Endothelial cell of umbilical vein (primary cell): Measurements from ENCODE around the gene ACD. TPM values are rescaled to one million over a fixed set of nuclear protein-coding genes. Genes with fewer than 3 reads are reported as not detected.

Experiments
- BruUV-seq: library from RNA; stranded (reverse); fragments of 400-500 nt; replicated peaks from 2 replicates; lab custom pipeline; 2021; lab: Mats Ljungman, UMichigan
- CTCF ChIA-PET: fragments of 300-600, 350-600 bp; sonication (Branson Sonifier 250); formaldehyde crosslinking; loops from one replicate; lab custom pipeline; 2021; ENCODE audit warnings: antibody characterized with exemption, inconsistent platforms; lab: Charles Lee
- POLR2A ChIA-PET: fragments of 300-600, 350-600 bp; sonication (Branson Sonifier 250); formaldehyde crosslinking; loops from one replicate; lab custom pipeline; 2021; ENCODE audit warnings: antibody characterized with exemption, inconsistent platforms; lab: Charles Lee
- DNase-seq: peaks from one replicate; pipeline ENCODE4 v3.0.0-alpha.2; 2011; ENCODE audit warnings: low read depth, low spot score
- FAIRE-seq: peaks from 2 replicates; lab custom pipeline; 2011; peaks lifted over from hg19 to GRCh38; lab: Jason Lieb, UNC
- H2AFZ ChIP-seq: 2 replicates; pipeline ENCODE4 v1.6.0; 2012; ENCODE audit warnings: low read depth, low read length, control low read depth, inconsistent platforms
- H3K27ac ChIP-seq: 2 replicates; pipeline ENCODE4 v1.5.1; 2011; ENCODE audit warnings: low read depth, mild to moderate bottlenecking, control low read depth, low read length, moderate library complexity; ENCODE audit not compliant: insufficient read depth
- H3K27me3 ChIP-seq, 2 experiments: 2 replicates each; pipeline versions ENCODE4 v1.6.0 to v1.6.1; 2011; ENCODE audit warnings: low read length in 2 of 2, mixed read lengths in 1 of 2; ENCODE audit not compliant: control insufficient read depth in 2 of 2, insufficient read depth in 2 of 2
- H3K36me3 ChIP-seq, 2 experiments: 2 replicates in 1 of 2; 3 replicates in 1 of 2; pipeline ENCODE4 v1.5.1; 2011; ENCODE audit warnings: low read length in 2 of 2, mild to moderate bottlenecking in 1 of 2, moderate library complexity in 1 of 2; ENCODE audit not compliant: control insufficient read depth in 2 of 2, insufficient read depth in 2 of 2; ENCODE audit errors: extremely low read depth in 1 of 2
- H3K4me1 ChIP-seq: 3 replicates; pipeline ENCODE4 v1.5.1; 2011; ENCODE audit warnings: mild to moderate bottlenecking, low read length; ENCODE audit not compliant: control insufficient read depth, insufficient read depth; ENCODE audit errors: extremely low read depth
- H3K4me2 ChIP-seq: 2 replicates; pipeline ENCODE4 v1.6.1; 2011; ENCODE audit warnings: low read length, control low read depth, mixed read lengths; ENCODE audit not compliant: insufficient read depth
- H3K4me3 ChIP-seq, 3 experiments: fragments of 200-600 bp in 1 of 3; sonication (generic), shearing (Covaris generic) in 1 of 3; replicated peaks in 1 of 3; 2 replicates each; pipeline ENCODE4 v1.5.1; 2011 to 2016; ENCODE audit warnings: control low read depth in 3 of 3, low read length in 3 of 3, mild to moderate bottlenecking in 2 of 3, inconsistent platforms in 1 of 3, low read depth in 1 of 3, moderate library complexity in 1 of 3; ENCODE audit not compliant: insufficient read depth in 1 of 3
- H3K79me2 ChIP-seq: 2 replicates; pipeline ENCODE4 v1.6.0; 2012; ENCODE audit warnings: low read length, inconsistent platforms; ENCODE audit not compliant: control insufficient read depth, insufficient read depth
- H3K9ac ChIP-seq: replicated peaks from 2 replicates; pipeline ENCODE3; 2011; ENCODE audit warnings: low read length, control low read depth; ENCODE audit not compliant: insufficient read depth; ENCODE audit errors: extremely low read depth
- H3K9me1 ChIP-seq: replicated peaks from 3 replicates; pipeline ENCODE4 v1.6.0; 2011; ENCODE audit warnings: mild to moderate bottlenecking, low read length; ENCODE audit not compliant: control insufficient read depth, insufficient read depth; ENCODE audit errors: extremely low read depth
- H3K9me3 ChIP-seq: replicated peaks from 2 replicates; pipeline ENCODE4 v1.5.1; 2012; ENCODE audit warnings: low read length, inconsistent platforms; ENCODE audit not compliant: control insufficient read depth, insufficient read depth
- H4K20me1 ChIP-seq: replicated peaks from 2 replicates; pipeline ENCODE3; 2011; ENCODE audit warnings: mild to moderate bottlenecking, low read length; ENCODE audit not compliant: control insufficient read depth, insufficient read depth; ENCODE audit errors: extremely low read depth
- CTCF ChIP-seq, 2 donors: IDR thresholded peaks; 1 replicate in 1 of 2; 2 replicates in 1 of 2; pipeline ENCODE4 v1.5.1; 2011; ENCODE audit warnings: low read length in 2 of 2, mild to moderate bottlenecking in 2 of 2, moderate library complexity in 2 of 2, control low read depth in 1 of 2, inconsistent platforms in 1 of 2, low read depth in 1 of 2; ENCODE audit not compliant: insufficient read depth in 1 of 2; ENCODE audit errors: extremely low read depth in 1 of 2
- EZH2 ChIP-seq: IDR thresholded peaks from 2 replicates; pipeline ENCODE4 v1.6.1; 2012; ENCODE audit warnings: borderline replicate concordance, low read depth, mild to moderate bottlenecking, moderate library complexity, low read length, inconsistent platforms; ENCODE audit not compliant: severe bottlenecking
- FOS ChIP-seq: IDR thresholded peaks from 2 replicates; pipeline ENCODE4 v1.6.1; 2011; ENCODE audit warnings: mild to moderate bottlenecking, low read length, moderate library complexity, borderline replicate concordance; ENCODE audit not compliant: insufficient read depth
- GATA2 ChIP-seq: IDR thresholded peaks from 2 replicates; pipeline ENCODE4 v1.7.0; 2011; ENCODE audit warnings: low read depth, mild to moderate bottlenecking, moderate library complexity, mixed read lengths, low read length; ENCODE audit not compliant: insufficient read length, insufficient read depth
- MAX ChIP-seq: IDR thresholded peaks from 2 replicates; pipeline ENCODE4 v1.6.1; 2011; ENCODE audit not compliant: insufficient read depth, insufficient read length
- POLR2AphosphoS5 ChIP-seq: IDR thresholded peaks from 2 replicates; pipeline ENCODE4 v1.6.1; 2012; ENCODE audit warnings: low read depth, mild to moderate bottlenecking, control low read depth, low read length, moderate library complexity; ENCODE audit not compliant: insufficient read depth
- dilution Hi-C: fragments of 300-500 bp; cut with MboI; formaldehyde crosslinking; loops from one replicate; pipeline ENCODE4 v1.15.0; 2019; ENCODE audit warnings: low sequenced_read_pairs; ENCODE audit not compliant: extremely low pct_ligation_motif_present
- intact Hi-C: fragments of 100-400 bp; cut with micrococcal nuclease; formaldehyde crosslinking; loops from one replicate; pipeline ENCODE4 v1.10.0; 2022
- polyA plus RNA-seq, 4 experiments: library from polyadenylated mRNA; depleted of rRNA in 3 of 4; stranded (reverse) in 3 of 4; unstranded in 1 of 4; fragments of >200 nt; gene quantifications; 2 replicates each; pipeline versions ENCODE4 v1.2.1 to v1.2.3, GENCODE V29; 2011 to 2012; ENCODE audit warnings: missing spikeins in 1 of 4
- total RNA-seq: library from RNA; stranded (reverse); gene quantifications from 2 replicates; pipeline ENCODE4 v1.2.3, GENCODE V29; 2021

ACD gene
- total and polyA plus RNA-seq, 2 donors (not counting 3 experiments of a cell fraction or from before 2014, with no cell fraction given), result 24.4 to 36.0 TPM

- no peak overlapping the region for H2AFZ ChIP-seq
- intact Hi-C loops (no loop called here), dilution Hi-C loops (no loop called here)
- no peak for TF ChIP-seq EZH2
- no peak for TF ChIP-seq GATA2
- no peak for TF ChIP-seq MAX
- no peak for TF ChIP-seq POLR2AphosphoS5
- no peak for TF ChIP-seq FOS
- no peak for TF ChIP-seq CTCF (IDR thresholded peaks at IDR 0.05; ENCODE audit: extremely low read depth in 1 of 2, insufficient read depth in 1 of 2, low read depth in 1 of 2, low read length in 2 of 2)
- no peaks in the 10 kb centered on the region for H3K79me2 ChIP-seq
- peaks cover 5% of the 10 kb centered on the region in 2 experiments for H3K27me3 ChIP-seq
- ChIA-PET CTCF (interaction anchor here (0.6 to 2.3 kb wide), 6 partner anchors 11 to 144 kb away, joined by 3 to 11 read pairs (median 4); partner anchors contain the start of gene CARMIL2), POLR2A (interaction anchor here (1.5 kb wide), 1 partner anchor 138 kb away, joined by 3 read pairs; no protein-coding TSS in a partner anchor)
- H4K20me1 ChIP-seq, result no peaks in the 10 kb centered on the region
- H3K9ac ChIP-seq, result peak overlapping the region; percentile 51
- FAIRE-seq (no peak), DNase-seq (no peak)
- H3K36me3 ChIP-seq, result peaks cover 0 to 6% of the 10 kb centered on the region in 2 experiments
- peak overlapping the region; percentile 75 for H3K4me2 ChIP-seq
- no peaks in the 10 kb centered on the region for H3K9me1 ChIP-seq
- TSS peak; percentile 25 for BruUV-seq
- no peaks in the 10 kb centered on the region for H3K9me3 ChIP-seq
- H3K27ac ChIP-seq, result no peak overlapping the region
- H3K4me3 ChIP-seq, result peak overlapping the region; percentile 32 to 70 (median 64)
- peaks cover 9% of the 10 kb centered on the region for H3K4me1 ChIP-seq
Observed at GRCh38 chr16:67658849-67659674, 998 bp downstream of the ACD start.
